WTC11 (cell line): ENCODE measurements around the gene ZNF276. TPM values are rescaled to one million over a fixed set of nuclear protein-coding genes. Genes with fewer than 3 reads are reported as not detected.
"Not testable (repeated sequence)": the region's sequence is repeated elsewhere in the genome, so short reads cannot be mapped to it uniquely, and the experiment has no call there.

ENCODE experiments used
- ATAC-seq: fragments of 200-7000 bp; cut with Tn5 transposase; 2 replicates; pipeline ENCODE4 v1.10.0; 2021; ENCODE audit warnings: mild to moderate bottlenecking, moderate library complexity
- CTCF ChIA-PET: fragments of 300-600 bp; sonication (Branson Sonifier 250); formaldehyde crosslinking; loops from one replicate; lab custom pipeline; 2021; ENCODE audit warnings: antibody characterized with exemption; lab: Charles Lee
- POLR2A ChIA-PET: fragments of 350-600 bp; sonication (Branson Sonifier 250); formaldehyde crosslinking; loops from one replicate; lab custom pipeline; 2021; ENCODE audit warnings: antibody characterized with exemption; lab: Charles Lee
- DNase-seq: peaks from one replicate; pipeline ENCODE4 v3.0.0; 2021; ENCODE audit warnings: low spot score
- H3K27ac Mint-ChIP-seq: 2 replicates; pipeline ENCODE4 v1.8.0; 2021; ENCODE audit warnings: mixed read lengths
- H3K27me3 Mint-ChIP-seq: 2 replicates; pipeline ENCODE4 v1.8.0; 2021; ENCODE audit warnings: low read depth, mild to moderate bottlenecking, moderate library complexity, mixed read lengths
- H3K36me3 Mint-ChIP-seq: 2 replicates; pipeline ENCODE4 v1.8.0; 2021; ENCODE audit warnings: mixed read lengths
- H3K4me1 Mint-ChIP-seq: 2 replicates; pipeline ENCODE4 v1.8.0; 2022; ENCODE audit warnings: mixed read lengths
- H3K4me3 Mint-ChIP-seq: 2 replicates; pipeline ENCODE4 v1.8.0; 2021; ENCODE audit warnings: mild to moderate bottlenecking, moderate library complexity, mixed read lengths
- H3K9me3 Mint-ChIP-seq: 2 replicates; pipeline ENCODE4 v1.8.0; 2021; ENCODE audit warnings: mixed read lengths
- ATF1 ChIP-seq: sonication (generic); formaldehyde crosslinking; IDR thresholded peaks from 2 replicates; pipeline ENCODE4 v1.8.1; 2023; ENCODE audit warnings: mild to moderate bottlenecking, moderate library complexity, missing genetic modification reagents
- ATF3 ChIP-seq: sonication (generic); formaldehyde crosslinking; conservative IDR thresholded peaks from 2 replicates; pipeline ENCODE4 v1.8.1; 2022; ENCODE audit warnings: mild to moderate bottlenecking, missing genetic modification reagents
- ELF4 ChIP-seq: sonication (generic); formaldehyde crosslinking; IDR thresholded peaks from 2 replicates; pipeline ENCODE4 v1.8.1; 2022; ENCODE audit warnings: low read depth, mild to moderate bottlenecking, moderate library complexity, missing genetic modification reagents
- GABPB1 ChIP-seq: sonication (generic); formaldehyde crosslinking; IDR thresholded peaks from 2 replicates; pipeline ENCODE4 v1.8.1; 2023; ENCODE audit warnings: mild to moderate bottlenecking, missing genetic modification reagents
- HMGXB4 ChIP-seq: sonication (generic); formaldehyde crosslinking; IDR thresholded peaks from 2 replicates; pipeline ENCODE4 v1.8.1; 2023; ENCODE audit warnings: mild to moderate bottlenecking, moderate library complexity, missing genetic modification reagents
- IRF1 ChIP-seq: sonication (generic); formaldehyde crosslinking; IDR thresholded peaks from 2 replicates; pipeline ENCODE4 v1.8.0; 2023; ENCODE audit warnings: missing genetic modification reagents
- IRF2 ChIP-seq: sonication (generic); formaldehyde crosslinking; IDR thresholded peaks from 2 replicates; pipeline ENCODE4 v1.8.0; 2022; ENCODE audit warnings: low read depth, missing genetic modification reagents, borderline replicate concordance
- JUN ChIP-seq: sonication (generic); formaldehyde crosslinking; IDR thresholded peaks from 2 replicates; pipeline ENCODE4 v1.8.0; 2023; ENCODE audit warnings: mild to moderate bottlenecking, missing genetic modification reagents
- MAX ChIP-seq: sonication (generic); formaldehyde crosslinking; IDR thresholded peaks from 2 replicates; pipeline ENCODE4 v1.8.0; 2022; ENCODE audit warnings: mild to moderate bottlenecking, missing genetic modification reagents
- MLX ChIP-seq: sonication (generic); formaldehyde crosslinking; IDR thresholded peaks from 2 replicates; pipeline ENCODE4 v1.8.1; 2023; ENCODE audit warnings: mild to moderate bottlenecking, missing genetic modification reagents, moderate library complexity
- NFE2L1 ChIP-seq: sonication (generic); formaldehyde crosslinking; IDR thresholded peaks from 2 replicates; pipeline ENCODE4 v1.8.1; 2023; ENCODE audit warnings: missing genetic modification reagents
- NR2C2 ChIP-seq: sonication (generic); formaldehyde crosslinking; IDR thresholded peaks from 2 replicates; pipeline ENCODE4 v1.8.0; 2022; ENCODE audit warnings: mild to moderate bottlenecking, missing genetic modification reagents
- PRRX2 ChIP-seq: fragments of 250-450 bp; sonication (Bioruptor Pico); IDR thresholded peaks from 2 replicates; pipeline ENCODE4 v1.8.0; 2021; ENCODE audit warnings: mild to moderate bottlenecking
- SMAD4 ChIP-seq: sonication (generic); formaldehyde crosslinking; IDR thresholded peaks from 2 replicates; pipeline ENCODE4 v1.8.0; 2022; ENCODE audit warnings: mild to moderate bottlenecking, missing genetic modification reagents
- SP1 ChIP-seq: sonication (generic); formaldehyde crosslinking; conservative IDR thresholded peaks from 2 replicates; pipeline ENCODE4 v1.8.1; 2022; ENCODE audit warnings: missing genetic modification reagents
- TCF7 ChIP-seq: sonication (generic); formaldehyde crosslinking; IDR thresholded peaks from 2 replicates; pipeline ENCODE4 v1.8.0; 2022; ENCODE audit warnings: mild to moderate bottlenecking, low read depth, missing genetic modification reagents, moderate library complexity
- TEAD1 ChIP-seq: sonication (generic); formaldehyde crosslinking; IDR thresholded peaks from 2 replicates; pipeline ENCODE4 v1.8.0; 2022; ENCODE audit warnings: mild to moderate bottlenecking, missing genetic modification reagents
- TP53 ChIP-seq: sonication (generic); formaldehyde crosslinking; IDR thresholded peaks from 2 replicates; pipeline ENCODE4 v1.8.1; 2023; ENCODE audit warnings: mild to moderate bottlenecking, missing genetic modification reagents
- USF1 ChIP-seq: sonication (generic); formaldehyde crosslinking; IDR thresholded peaks from 2 replicates; pipeline ENCODE4 v1.8.0; 2022; ENCODE audit warnings: mild to moderate bottlenecking, missing genetic modification reagents
- ZBTB21 ChIP-seq: sonication (generic); formaldehyde crosslinking; IDR thresholded peaks from 2 replicates; pipeline ENCODE4 v1.8.1; 2023; ENCODE audit warnings: mild to moderate bottlenecking, missing genetic modification reagents, borderline replicate concordance
- ZBTB43 ChIP-seq: sonication (generic); formaldehyde crosslinking; IDR thresholded peaks from 2 replicates; pipeline ENCODE4 v1.8.1; 2023; ENCODE audit warnings: mild to moderate bottlenecking, missing genetic modification reagents
- ZNF232 ChIP-seq: sonication (generic); formaldehyde crosslinking; IDR thresholded peaks from 2 replicates; pipeline ENCODE4 v1.8.0; 2022; ENCODE audit warnings: mild to moderate bottlenecking, missing genetic modification reagents
- total RNA-seq: library from RNA; stranded (reverse); gene quantifications from 3 replicates; pipeline ENCODE4 v1.2.3, GENCODE V29; 2021

Gene ZNF276
- total RNA-seq, 1 experiment from 2014 or later: 16.6 TPM

- TF ChIP-seq NR2C2 (no peak), TEAD1 (CRISPR knock-in tag) (no peak), ATF1 (no peak), IRF2 (CRISPR knock-in tag) (no peak), PRRX2 (CRISPR knock-in tag) (no peak), ZNF232 (CRISPR knock-in tag) (no peak), TCF7 (CRISPR knock-in tag) (no peak), IRF1 (CRISPR knock-in tag) (no peak), TP53 (CRISPR knock-in tag) (no peak), SMAD4 (no peak), ELF4 (no peak)
Measured at GRCh38 chr16:89697616-89698331, 23.6 kb upstream of the ZNF276 start (continued).

GRCh38 chr16:89698717-89699116 is 22.6 kb upstream of the ZNF276 start:
- ATAC-seq, H3K27ac Mint-ChIP-seq, H3K9me3 Mint-ChIP-seq, H3K36me3 Mint-ChIP-seq, POLR2A ChIA-PET, H3K4me3 Mint-ChIP-seq, DNase-seq: not testable (repeated sequence)
- CTCF ChIA-PET: interaction anchor here (3.6 kb wide), 1 partner anchor 12 kb away, joined by 19 read pairs; the partner anchor contains the start of gene CDK10
- Mint-ChIP-seq H3K27me3 (peaks cover 12% of the 10 kb centered on the region), H3K4me1 (peaks cover 12% of the 10 kb centered on the region)

- not testable (repeated sequence) for H3K27ac Mint-ChIP-seq, H3K9me3 Mint-ChIP-seq, ATAC-seq, DNase-seq, H3K36me3 Mint-ChIP-seq
- peaks cover 12% of the 10 kb centered on the region for H3K4me1 Mint-ChIP-seq
- peaks cover 21% of the 10 kb centered on the region for H3K27me3 Mint-ChIP-seq
- peak overlapping the region; percentile 64 for H3K4me3 Mint-ChIP-seq
- ChIA-PET CTCF (interaction anchor here (0.5 to 3.6 kb wide), 34 partner anchors 11 to 406 kb away, joined by 3 to 36 read pairs (median 4); partner anchors contain the start of genes CDK10, CHMP1A, MC1R and SPATA33), POLR2A (interaction anchor here (0.9 to 2.6 kb wide), 7 partner anchors 12 to 891 kb away, joined by 3 to 18 read pairs (median 6); partner anchors contain the start of genes CDK10, CHMP1A and SPATA33)
Measured at GRCh38 chr16:89699629-89700099, 21.7 kb upstream of the ZNF276 start.

- peak; percentile 59 for ATAC-seq
- CTCF ChIA-PET: interaction anchor here (0.6 to 3.6 kb wide), 37 partner anchors 10 to 507 kb away, joined by 3 to 36 read pairs (median 4); partner anchors contain the start of genes CDK10, CHMP1A, MC1R and SPATA33
- peak; percentile 100 for DNase-seq
- Mint-ChIP-seq H3K4me3 (peak overlapping the region; percentile 64), H3K27ac (no peak overlapping the region; the same call in 1 of the 2 replicates), H3K9me3 (no peaks in the 10 kb centered on the region), H3K36me3 (peaks cover 3% of the 10 kb centered on the region; the same call in 1 of the 2 replicates), H3K27me3 (peaks cover 25% of the 10 kb centered on the region), H3K4me1 (peaks cover 12% of the 10 kb centered on the region)
- POLR2A ChIA-PET: interaction anchor here (0.9 to 2.6 kb wide), 7 partner anchors 11 to 892 kb away, joined by 3 to 18 read pairs (median 6); partner anchors contain the start of genes CDK10, CHMP1A and SPATA33
- TF ChIP-seq ATF3 (CRISPR knock-in tag): no peak
- TF ChIP-seq TCF7 (CRISPR knock-in tag): no peak
- TF ChIP-seq HMGXB4: no peak
- TF ChIP-seq MAX (CRISPR knock-in tag): peak; percentile 63; the same call in 1 of the 2 replicates
- no peak for TF ChIP-seq NFE2L1 (CRISPR knock-in tag)
- TF ChIP-seq PRRX2 (CRISPR knock-in tag): 0 out of 2 replicates have a peak, but pooled peaks have one; percentile 11
- no peak for TF ChIP-seq JUN
- TF ChIP-seq ZBTB21: peak; percentile 97
- peak; percentile 62; the same call in 1 of the 2 replicates for TF ChIP-seq GABPB1 (CRISPR knock-in tag)
- peak; percentile 64 for TF ChIP-seq SP1
- peak; percentile 99 for TF ChIP-seq USF1 (CRISPR knock-in tag)
- no peak for TF ChIP-seq ZBTB43 (CRISPR knock-in tag)
- no peak for TF ChIP-seq MLX (CRISPR knock-in tag)
Measured at GRCh38 chr16:89700100-89700648, 21.2 kb upstream of the ZNF276 start.
